Activated CD8-positive, alpha-beta memory T cell treated with anti-CD3 and anti-CD28 coated beads, Interleukin-2, amount 50 U/mL, for 48 hours (primary cell): Measurements from ENCODE around the gene LYRM4.
A peak's percentile ranks its signal among the peaks of the same experiment; 100 is the strongest.

Experiments
- DNase-seq: peaks from one replicate; pipeline ENCODE4 v3.0.0-alpha.2; 2020

Gene LYRM4

GRCh38 chr6:5172041-5172653, 88.6 kb downstream of the LYRM4 start:
- DNase-seq = no peak

GRCh38 chr6:5167501-5167900, 93.2 kb downstream of the LYRM4 start:
- DNase-seq = no peak

DNA sequence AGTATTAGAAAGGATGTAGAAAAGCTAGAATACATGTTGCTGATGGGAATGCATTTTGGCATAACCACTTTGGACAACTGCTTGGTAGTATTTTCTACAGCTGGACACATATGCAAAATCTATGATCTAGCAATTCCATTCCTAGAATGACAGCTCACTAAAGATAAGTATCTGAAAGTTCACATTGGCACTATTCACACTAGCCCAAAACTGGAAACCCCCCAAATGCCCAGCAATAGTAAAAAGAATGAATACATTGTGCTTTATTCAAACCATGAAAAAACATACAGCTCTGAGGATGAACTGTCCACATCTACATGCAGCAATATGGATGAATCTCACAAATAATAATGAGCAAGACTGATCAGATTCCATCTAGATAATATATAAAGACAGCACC, 96.7 kb downstream of the LYRM4 start:
- no peak for DNase-seq

GRCh38 chr6:5163247-5163646, 97.5 kb downstream of the LYRM4 start:
- no peak for DNase-seq

GRCh38 chr6:5162355-5162754, 98.4 kb downstream of the LYRM4 start:
- DNase-seq = no peak

GRCh38 chr6:5160206-5160605, 100.5 kb downstream of the LYRM4 start:
- DNase-seq = no peak

GRCh38 chr6:5159162-5159561, 101.6 kb downstream of the LYRM4 start:
- DNase-seq = no peak

GRCh38 chr6:5158180-5158579, 102.6 kb downstream of the LYRM4 start:
- DNase-seq = no peak

DNA sequence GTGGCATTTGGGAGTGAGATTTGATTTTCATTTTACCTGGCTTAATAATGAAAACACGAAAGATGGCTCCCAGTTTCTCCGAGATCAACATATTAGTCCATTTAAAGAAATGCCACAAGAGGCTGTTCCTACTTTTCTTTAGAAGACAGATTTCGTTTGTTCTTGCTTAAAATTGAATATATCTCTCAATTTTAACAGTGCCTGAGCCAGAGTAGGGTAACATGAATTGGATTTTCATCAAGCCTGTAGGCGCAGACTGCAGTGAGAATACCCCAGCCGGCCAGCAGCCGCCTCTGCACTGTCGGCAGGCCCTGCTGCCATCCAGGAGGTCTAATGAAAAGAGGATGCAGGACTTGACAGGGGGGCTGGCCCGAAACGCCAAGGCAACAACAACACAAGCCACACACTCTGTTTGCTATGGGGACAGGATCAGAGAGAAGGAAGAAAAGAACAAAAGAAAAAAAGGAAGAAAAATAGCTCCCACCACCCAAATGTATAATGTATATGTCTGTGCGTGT, 103.1 kb downstream of the LYRM4 start:
- DNase-seq = no peak

- no peak for DNase-seq
Measured at GRCh38 chr6:5156627-5157026, 104.1 kb downstream of the LYRM4 start.

- no peak for DNase-seq
Measured at GRCh38 chr6:5155906-5156305, 104.8 kb downstream of the LYRM4 start.

DNA sequence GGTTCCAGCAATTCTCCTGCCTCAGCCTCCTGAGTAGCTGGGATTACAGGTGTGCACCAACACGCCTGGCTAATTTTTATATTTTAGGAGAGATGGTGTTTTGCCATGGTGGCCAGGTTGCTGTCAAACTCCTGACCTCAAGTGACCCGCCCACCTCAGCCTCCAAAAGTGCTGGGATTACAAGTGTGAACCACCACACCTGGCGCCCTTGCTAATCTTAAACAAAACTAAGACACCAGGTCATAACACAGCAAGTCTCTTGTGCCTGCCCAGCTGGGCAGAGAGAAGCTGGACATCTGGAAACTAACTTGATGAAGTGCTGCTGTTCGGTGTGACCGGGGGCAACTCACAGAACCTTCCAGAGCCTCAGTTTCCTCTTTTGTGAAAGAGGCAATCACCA, 107.6 kb downstream of the LYRM4 start:
- DNase-seq = no peak

- no peak for DNase-seq
Measured at GRCh38 chr6:5152460-5152859, 108.3 kb downstream of the LYRM4 start.

DNA sequence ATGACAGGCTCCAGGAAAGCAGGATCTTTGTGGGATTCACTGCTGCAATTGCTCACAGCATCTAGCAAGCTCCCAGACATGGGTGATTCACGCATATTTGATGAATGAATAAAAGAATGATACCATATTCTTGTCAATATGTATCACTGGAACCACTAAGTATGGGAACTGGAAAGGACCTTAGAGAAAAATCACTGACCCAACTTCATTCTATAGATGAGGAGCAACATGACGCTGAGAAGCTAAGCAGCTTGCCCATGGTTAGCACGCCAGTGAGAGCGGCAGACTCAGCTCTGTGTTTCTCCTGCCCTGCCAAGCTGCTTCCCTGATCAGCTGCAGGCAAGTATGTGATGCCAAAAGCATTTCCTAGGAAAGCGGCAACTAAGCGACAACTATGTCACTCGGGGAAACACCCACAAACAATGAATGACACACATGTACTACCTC, 108.8 kb downstream of the LYRM4 start:
- no peak for DNase-seq

- no peak for DNase-seq
Measured at GRCh38 chr6:5151360-5151954, 109.3 kb downstream of the LYRM4 start.

- no peak for DNase-seq
Measured at GRCh38 chr6:5150551-5151075, 110.1 kb downstream of the LYRM4 start.

DNA sequence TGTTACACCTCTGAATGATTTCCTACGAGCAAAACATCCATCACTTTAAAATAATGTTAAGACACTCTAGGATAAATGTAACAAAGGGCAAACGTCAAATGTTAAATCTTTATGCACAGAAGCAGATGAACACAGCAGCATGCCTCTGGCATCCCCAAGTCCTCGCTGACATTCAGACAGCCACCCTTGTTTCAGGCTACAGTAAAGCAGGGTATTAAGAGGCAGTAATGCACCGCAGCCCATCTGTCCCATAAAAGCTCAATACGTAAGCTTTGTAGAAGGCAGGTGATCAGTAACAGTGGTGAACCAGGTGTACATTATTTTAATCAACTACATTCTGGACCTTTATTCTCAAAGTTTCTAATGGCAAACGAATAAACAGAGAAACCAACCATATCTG, 110.9 kb downstream of the LYRM4 start:
- DNase-seq = no peak

DNA sequence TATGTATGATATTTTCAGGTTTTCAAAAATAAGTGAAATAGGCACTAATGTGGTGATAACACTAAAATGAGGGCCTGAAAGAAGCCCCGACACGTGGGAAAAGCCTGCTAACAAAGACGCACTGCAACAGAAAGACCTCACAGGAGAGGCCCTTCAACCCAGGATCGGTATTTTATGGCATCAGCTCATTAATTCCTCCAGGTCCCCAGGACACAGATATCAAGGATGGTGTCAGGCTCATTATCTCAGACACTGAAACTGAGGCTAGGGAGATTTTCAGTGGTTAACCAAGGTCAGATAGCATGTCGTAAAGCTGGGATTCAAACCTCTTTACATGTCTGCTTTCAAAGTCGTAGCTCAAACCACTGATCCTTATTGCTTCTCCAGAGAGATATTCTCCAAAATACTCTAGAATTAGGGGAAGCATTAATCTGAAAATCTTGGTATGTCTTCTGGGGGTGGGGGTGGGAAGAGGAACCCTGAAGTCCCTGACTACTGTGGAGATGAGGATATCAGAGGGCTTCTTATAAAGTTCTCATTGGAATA, 111.5 kb downstream of the LYRM4 start:
- DNase-seq = no peak

GRCh38 chr6:5146398-5146797, 114.4 kb downstream of the LYRM4 start:
- no peak for DNase-seq

DNA sequence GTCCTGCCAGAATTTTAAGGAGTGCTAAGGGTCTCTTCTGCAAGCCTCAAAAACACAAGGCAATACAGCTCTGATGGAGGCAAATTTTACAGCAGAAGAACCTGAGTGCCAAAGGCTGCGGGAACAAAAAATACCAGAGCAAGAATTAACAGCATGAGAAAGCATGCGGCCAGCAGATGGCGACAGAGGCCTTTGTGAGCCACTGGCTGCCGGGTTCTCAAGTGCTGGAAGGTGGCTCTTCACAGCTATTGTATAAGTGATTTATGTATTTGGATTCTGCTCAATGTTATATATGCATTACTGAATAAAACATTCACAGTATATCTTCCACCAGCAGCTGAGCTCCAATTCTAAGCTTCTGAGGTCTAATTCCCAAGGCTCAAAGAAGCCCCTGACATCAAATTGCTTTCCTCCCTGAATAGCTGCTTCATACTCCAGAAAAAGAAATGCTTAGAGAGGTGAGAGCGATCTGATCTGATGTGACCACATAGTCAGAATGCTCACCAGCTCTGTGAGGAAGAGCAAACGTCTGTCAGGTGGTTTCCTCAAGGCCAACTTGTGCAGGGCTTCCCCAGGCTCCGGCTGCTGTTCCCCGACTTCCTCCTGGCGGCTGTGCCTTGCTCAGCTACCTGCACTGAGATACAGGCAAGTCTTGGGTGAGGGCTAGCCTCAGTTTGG, 117.0 kb downstream of the LYRM4 start:
- peak; percentile 92 for DNase-seq

GRCh38 chr6:5142915-5143314, 117.8 kb downstream of the LYRM4 start:
- DNase-seq = peak; percentile 40

DNA sequence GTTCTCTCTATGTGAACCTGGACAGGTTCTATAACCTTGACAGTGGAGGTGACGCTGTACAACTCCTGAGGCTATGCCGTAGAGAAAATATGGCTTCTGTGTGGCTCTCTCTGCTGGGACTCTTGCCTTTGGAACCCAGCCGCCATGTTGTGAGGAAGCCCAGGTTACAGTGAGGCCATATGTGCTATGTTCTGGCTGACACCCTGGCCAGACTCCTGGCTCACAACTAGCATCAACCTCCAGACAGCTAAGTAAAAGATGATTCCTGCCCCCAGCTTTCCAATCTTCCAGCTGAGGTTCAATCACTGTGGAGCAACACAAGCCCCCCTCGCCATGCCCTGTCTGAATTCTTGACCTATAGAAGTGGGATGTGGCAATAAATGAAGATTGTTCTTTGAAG, 118.6 kb downstream of the LYRM4 start:
- DNase-seq = no peak

DNA sequence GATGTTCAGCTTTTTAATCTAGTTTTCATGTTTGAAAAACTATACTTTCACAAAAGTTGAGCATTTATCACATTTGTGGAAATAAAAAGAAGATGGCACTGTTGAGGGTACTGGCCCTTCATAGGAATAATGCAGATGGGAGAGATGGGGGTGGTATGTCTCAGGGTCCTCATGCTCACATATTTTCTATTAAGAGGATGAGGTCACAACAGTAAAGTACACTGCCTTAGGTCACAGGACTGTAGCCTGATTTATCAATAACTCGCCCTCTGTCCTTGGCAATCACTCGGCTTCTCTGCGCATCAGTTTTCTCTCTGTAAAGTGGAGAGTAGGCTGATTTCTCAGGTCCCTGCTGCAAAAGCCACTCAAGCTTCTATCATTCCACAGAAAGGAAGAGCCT, 119.7 kb downstream of the LYRM4 start:
- DNase-seq = peak; percentile 10
